GM23248 (cell line): ENCODE measurements around the gene R3HDM2. TPM values are rescaled to one million over a fixed set of nuclear protein-coding genes. Genes with fewer than 3 reads are reported as not detected.
A peak's percentile ranks its signal among the peaks of the same experiment; 100 is the strongest.

Source experiments
- DNase-seq: peaks from one replicate; pipeline ENCODE4 v3.0.0-alpha.2; 2015
- H2AFZ ChIP-seq: fragments of 200-600 bp; sonication (generic); 2 replicates; pipeline ENCODE4 v1.6.1; 2016; ENCODE audit warnings: antibody characterized with exemption
- H3F3A ChIP-seq: fragments of 200-600 bp; sonication (generic); 2 replicates; pipeline ENCODE4 v1.6.1; 2016; ENCODE audit warnings: mild to moderate bottlenecking, antibody characterized with exemption, mixed run types; ENCODE audit not compliant: insufficient read depth
- H3K27ac ChIP-seq: fragments of 200-600 bp; sonication (generic); 2 replicates; pipeline ENCODE4 v1.5.1; 2016; ENCODE audit warnings: mild to moderate bottlenecking
- H3K27me3 ChIP-seq: fragments of 200-600 bp; sonication (generic); replicated peaks from 2 replicates; pipeline ENCODE4 v1.6.1; 2016; ENCODE audit warnings: mild to moderate bottlenecking; ENCODE audit not compliant: insufficient read depth
- H3K36me3 ChIP-seq: fragments of 200-600 bp; sonication (generic); 2 replicates; pipeline ENCODE4 v1.6.1; 2016; ENCODE audit warnings: low read depth, mild to moderate bottlenecking
- H3K4me1 ChIP-seq: fragments of 200-600 bp; sonication (generic); 2 replicates; pipeline ENCODE4 v1.6.1; 2016; ENCODE audit warnings: mild to moderate bottlenecking; ENCODE audit not compliant: insufficient read depth
- H3K4me2 ChIP-seq: fragments of 200-600 bp; sonication (generic); one replicate; pipeline ENCODE4 v1.6.1; 2016; ENCODE audit warnings: mild to moderate bottlenecking; ENCODE audit not compliant: unreplicated experiment
- H3K4me3 ChIP-seq: fragments of 200-600 bp; sonication (generic); 2 replicates; pipeline ENCODE4 v1.5.1; 2016; ENCODE audit warnings: mild to moderate bottlenecking
- H3K79me2 ChIP-seq: fragments of 200-600 bp; sonication (generic); 2 replicates; pipeline ENCODE4 v1.6.1; 2016; ENCODE audit warnings: mild to moderate bottlenecking; ENCODE audit not compliant: insufficient read depth
- H3K9ac ChIP-seq: fragments of 200-600 bp; sonication (generic); 2 replicates; pipeline ENCODE4 v1.6.1; 2016; ENCODE audit warnings: mild to moderate bottlenecking
- H3K9me2 ChIP-seq: fragments of 200-600 bp; sonication (generic); 2 replicates; pipeline ENCODE4 v1.6.1; 2016; ENCODE audit warnings: mixed run types, mild to moderate bottlenecking, moderate library complexity; ENCODE audit not compliant: insufficient read depth
- H3K9me3 ChIP-seq: fragments of 200-600 bp; sonication (generic); one replicate; pipeline ENCODE4 v1.6.1; 2017; ENCODE audit warnings: low read depth
- H4K20me1 ChIP-seq: fragments of 200-600 bp; sonication (generic); 2 replicates; pipeline ENCODE4 v1.6.0; 2016; ENCODE audit not compliant: insufficient read depth
- EZH2 ChIP-seq: fragments of 200-600 bp; sonication (generic); IDR thresholded peaks from 2 replicates; pipeline ENCODE4 v1.6.1; 2018; ENCODE audit warnings: antibody characterized with exemption, mild to moderate bottlenecking; ENCODE audit not compliant: insufficient read depth, poor library complexity, severe bottlenecking
- EZH2phosphoT487 ChIP-seq: fragments of 200-600 bp; sonication (generic); IDR thresholded peaks from 2 replicates; pipeline ENCODE4 v1.6.1; 2018; ENCODE audit warnings: antibody characterized with exemption, moderate library complexity, mild to moderate bottlenecking, low read depth; ENCODE audit not compliant: insufficient read depth
- WGBS, 2 experiments: methylation state at CpG; one replicate each; pipeline ENCODE4 v1.1.6; 2015 to 2017; ENCODE audit warnings: low lambda C conversion rate in 2 of 2, low coverage in 1 of 2; ENCODE audit errors: missing lambda C conversion rate in 2 of 2; 5-methylcytosine and 5-hydroxymethylcytosine counted together
- in situ Hi-C: fragments of 300-500 bp; cut with MboI; formaldehyde crosslinking; loops from 2 replicates; pipeline ENCODE4 v1.15.0; 2020
- polyA plus RNA-seq: library from polyadenylated mRNA; unstranded; fragments of >200 nt; fragmentation: Nextera tagmentation; extraction: Ambion mirVana; gene quantifications from 2 replicates; pipeline ENCODE4 v1.2.1, GENCODE V29; 2016
- total RNA-seq: library from RNA; depleted of rRNA; stranded (reverse); fragments of >200 nt; shearing (Covaris generic); gene quantifications from 2 replicates; pipeline ENCODE4 v1.2.3, GENCODE V29; 2014

R3HDM2 gene
- total and polyA plus RNA-seq, 2 experiments from 2014 or later, result 16.9 to 17.0 TPM

DNA sequence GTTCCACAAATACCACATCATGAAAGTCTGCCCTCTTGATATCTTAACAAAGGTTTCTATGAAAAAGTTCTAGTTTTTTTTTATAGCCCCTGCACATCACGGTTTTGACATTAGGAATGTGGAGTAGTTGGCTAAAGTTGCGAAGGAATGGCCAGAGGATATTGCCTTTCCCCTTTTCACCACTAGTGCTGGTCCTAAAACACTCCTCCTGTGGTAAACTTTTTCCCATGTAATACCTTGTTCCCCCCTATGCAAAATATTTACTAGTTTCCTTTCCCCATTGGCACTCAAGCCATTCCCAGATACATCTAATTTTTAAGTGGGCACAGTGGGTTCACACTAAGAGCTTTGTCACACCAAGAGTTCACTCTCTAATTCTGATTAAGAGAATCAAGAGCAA is 33.4 kb downstream of the R3HDM2 start:
- peaks cover 7% of the 10 kb centered on the region; the same call in 1 of the 2 replicates for H3K36me3 ChIP-seq
- no peaks in the 10 kb centered on the region for H3K4me1 ChIP-seq
- in situ Hi-C loops, result no loop called here
- no peak for DNase-seq
- no peak overlapping the region for H3K4me2 ChIP-seq
- no peaks in the 10 kb centered on the region for H4K20me1 ChIP-seq
- no peaks in the 10 kb centered on the region for H3K9me2 ChIP-seq
- no peak overlapping the region for H2AFZ ChIP-seq
- no peak overlapping the region for H3K27ac ChIP-seq
- TF ChIP-seq EZH2 (no peak), EZH2phosphoT487 (no peak)
- H3F3A ChIP-seq, result no peaks in the 10 kb centered on the region
- H3K27me3 ChIP-seq, result no peaks in the 10 kb centered on the region
- no peak overlapping the region for H3K9ac ChIP-seq
- no peaks in the 10 kb centered on the region for H3K9me3 ChIP-seq
- peaks cover 94% of the 10 kb centered on the region for H3K79me2 ChIP-seq
- H3K4me3 ChIP-seq, result no peak overlapping the region
- 94% methylated on average over 2 of the region's 2 CpGs for WGBS, 2 experiments

DNA sequence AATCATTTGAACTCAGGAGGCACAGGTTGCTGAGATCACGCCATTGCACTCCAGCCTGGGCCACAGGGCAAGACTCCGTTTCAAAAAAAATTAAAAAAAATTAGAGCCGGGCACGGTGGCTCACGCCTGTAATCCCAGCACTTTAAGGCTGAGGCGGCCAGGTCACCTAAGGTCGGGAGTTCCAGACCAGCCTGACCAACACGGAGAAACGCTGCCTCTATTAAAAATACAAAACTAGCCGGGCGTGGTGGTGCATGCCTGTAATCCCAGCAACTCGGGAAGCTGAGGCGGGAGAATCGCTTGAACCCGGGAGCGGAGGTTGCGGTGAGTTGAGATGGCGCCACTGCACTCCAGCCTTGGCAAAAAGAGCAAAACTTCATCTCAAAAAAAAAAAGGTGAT is 35.7 kb downstream of the R3HDM2 start:
- H3K4me2 ChIP-seq, result no peak overlapping the region
- no peak overlapping the region for H2AFZ ChIP-seq
- peaks cover 6% of the 10 kb centered on the region for H3F3A ChIP-seq
- no peaks in the 10 kb centered on the region for H3K9me2 ChIP-seq
- H3K9ac ChIP-seq, result no peak overlapping the region
- H3K4me3 ChIP-seq, result no peak overlapping the region
- WGBS, 2 experiments, result 92 to 94% methylated on average over 15 to 18 of the region's 18 CpGs
- H3K4me1 ChIP-seq, result peaks cover 5% of the 10 kb centered on the region
- H3K27me3 ChIP-seq, result no peaks in the 10 kb centered on the region
- in situ Hi-C loops, result no loop called here
- no peaks in the 10 kb centered on the region for H4K20me1 ChIP-seq
- H3K27ac ChIP-seq, result no peak overlapping the region
- no peak for DNase-seq
- H3K9me3 ChIP-seq, result no peaks in the 10 kb centered on the region
- H3K79me2 ChIP-seq, result peaks cover 92% of the 10 kb centered on the region
- peaks cover 10% of the 10 kb centered on the region; the same call in 1 of the 2 replicates for H3K36me3 ChIP-seq
- no peak for TF ChIP-seq EZH2phosphoT487
- no peak for TF ChIP-seq EZH2

DNA sequence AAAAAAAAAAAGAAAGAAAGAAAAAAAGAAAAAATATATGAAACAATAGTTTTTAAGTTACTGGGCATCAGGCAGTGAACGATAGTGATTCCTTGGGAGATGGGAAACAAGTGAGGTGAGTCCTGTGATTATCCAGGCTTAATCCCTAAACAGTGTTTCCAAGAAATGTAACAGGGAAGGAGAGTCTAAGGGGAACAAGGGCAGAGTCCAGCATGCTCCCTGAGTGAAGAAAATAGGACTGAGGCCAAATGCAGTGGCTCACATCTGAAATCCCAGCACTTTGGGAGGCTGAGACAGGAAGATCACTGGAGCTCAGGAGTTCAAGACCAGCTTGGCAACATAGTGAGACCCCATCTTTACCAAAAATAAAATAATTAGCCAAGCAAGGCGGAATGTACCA is 40.7 kb downstream of the R3HDM2 start:
- Histone ChIP-seq H2AFZ (no peak overlapping the region), H3K9me3 (no peaks in the 10 kb centered on the region), H3K4me1 (peaks cover 25% of the 10 kb centered on the region), H3K36me3 (peaks cover 10% of the 10 kb centered on the region; the same call in 1 of the 2 replicates), H3K4me2 (peak overlapping the region; percentile 69), H3K9me2 (no peaks in the 10 kb centered on the region), H3K9ac (no peak overlapping the region), H3K27me3 (no peaks in the 10 kb centered on the region), H4K20me1 (no peaks in the 10 kb centered on the region), H3F3A (peaks cover 27% of the 10 kb centered on the region), H3K79me2 (peaks cover 66% of the 10 kb centered on the region), H3K4me3 (no peak overlapping the region), H3K27ac (peak overlapping the region; percentile 76)
- WGBS, 2 experiments, result 89 to 100% methylated on average over 2 of the region's 2 CpGs
- no peak for TF ChIP-seq EZH2phosphoT487
- no peak for TF ChIP-seq EZH2
- in situ Hi-C loops, result no loop called here
- no peak for DNase-seq

GRCh38 chr12:57389033-57389432 is 41.8 kb downstream of the R3HDM2 start:
- in situ Hi-C loops, result no loop called here
- 0 out of 2 replicates have a peak, but pooled peaks cover 4% of the 10 kb centered on the region for H3K36me3 ChIP-seq
- no peaks in the 10 kb centered on the region for H3K27me3 ChIP-seq
- H3K4me2 ChIP-seq, result peak overlapping the region; percentile 69
- 0 to 2% methylated on average over 3 of the region's 3 CpGs for WGBS, 2 experiments
- no peaks in the 10 kb centered on the region for H3K9me3 ChIP-seq
- peaks cover 25% of the 10 kb centered on the region for H3K4me1 ChIP-seq
- peaks cover 27% of the 10 kb centered on the region for H3F3A ChIP-seq
- TF ChIP-seq EZH2phosphoT487 (no peak), EZH2 (no peak)
- no peaks in the 10 kb centered on the region for H3K9me2 ChIP-seq
- peak overlapping the region; percentile 16; the same call in 1 of the 2 replicates for H2AFZ ChIP-seq
- H3K9ac ChIP-seq, result peak overlapping the region; percentile 35
- H3K4me3 ChIP-seq, result peak overlapping the region; percentile 49
- peak; percentile 92 for DNase-seq
- H4K20me1 ChIP-seq, result no peaks in the 10 kb centered on the region
- H3K79me2 ChIP-seq, result peaks cover 58% of the 10 kb centered on the region
- H3K27ac ChIP-seq, result peak overlapping the region; percentile 76
